ENCODE data around the gene JAG1. TPM values are rescaled to one million over a fixed set of nuclear protein-coding genes. Genes with fewer than 3 reads are reported as not detected.

JAG1 gene
- polyA plus RNA-seq, 3 donors: 169 to 228 (median 174) TPM

DNA sequence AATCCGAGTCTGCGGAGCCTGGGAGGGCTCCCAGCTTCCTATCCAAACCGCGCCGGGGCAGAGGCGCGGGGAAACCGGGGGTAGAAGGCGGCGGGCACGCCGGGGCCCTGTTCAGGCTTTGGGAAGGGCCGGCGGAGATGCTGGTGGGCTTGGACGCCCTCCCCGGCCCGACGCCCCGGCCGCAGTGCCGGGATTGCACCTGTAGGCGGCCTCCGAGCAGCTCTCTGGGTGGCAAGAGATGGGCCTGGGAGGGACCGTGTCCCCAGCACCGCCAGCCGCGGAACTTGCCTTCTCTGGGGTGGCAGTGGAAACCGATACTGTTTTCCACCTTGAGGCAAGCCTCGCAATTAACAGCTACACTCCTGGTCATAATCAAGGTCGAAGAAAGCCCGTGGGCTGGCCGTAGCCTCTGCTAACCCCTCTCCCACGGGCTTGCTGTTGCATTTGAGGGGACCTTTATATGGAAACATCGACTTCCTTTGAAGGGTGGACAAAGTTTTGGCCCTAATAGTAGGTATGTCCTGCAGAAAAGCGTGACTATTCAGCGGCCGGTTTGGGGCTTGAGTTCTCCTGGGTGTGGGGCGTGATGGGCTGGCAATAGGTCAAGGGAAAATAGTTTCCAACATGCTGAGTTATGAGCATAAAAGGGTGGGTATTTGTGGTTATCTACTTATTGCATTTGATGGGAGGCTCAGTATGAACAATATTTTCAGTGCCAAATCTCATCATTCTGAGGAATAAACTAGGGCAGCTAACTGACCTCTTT, 1.1 kb upstream of the JAG1 start:
- peak in 2 of 11 donors; percentile 71 to 80 for DNase-seq (ENCODE audit: extremely low read depth in 1 of 11, low read depth in 9 of 11, low spot score in 4 of 11)

DNA sequence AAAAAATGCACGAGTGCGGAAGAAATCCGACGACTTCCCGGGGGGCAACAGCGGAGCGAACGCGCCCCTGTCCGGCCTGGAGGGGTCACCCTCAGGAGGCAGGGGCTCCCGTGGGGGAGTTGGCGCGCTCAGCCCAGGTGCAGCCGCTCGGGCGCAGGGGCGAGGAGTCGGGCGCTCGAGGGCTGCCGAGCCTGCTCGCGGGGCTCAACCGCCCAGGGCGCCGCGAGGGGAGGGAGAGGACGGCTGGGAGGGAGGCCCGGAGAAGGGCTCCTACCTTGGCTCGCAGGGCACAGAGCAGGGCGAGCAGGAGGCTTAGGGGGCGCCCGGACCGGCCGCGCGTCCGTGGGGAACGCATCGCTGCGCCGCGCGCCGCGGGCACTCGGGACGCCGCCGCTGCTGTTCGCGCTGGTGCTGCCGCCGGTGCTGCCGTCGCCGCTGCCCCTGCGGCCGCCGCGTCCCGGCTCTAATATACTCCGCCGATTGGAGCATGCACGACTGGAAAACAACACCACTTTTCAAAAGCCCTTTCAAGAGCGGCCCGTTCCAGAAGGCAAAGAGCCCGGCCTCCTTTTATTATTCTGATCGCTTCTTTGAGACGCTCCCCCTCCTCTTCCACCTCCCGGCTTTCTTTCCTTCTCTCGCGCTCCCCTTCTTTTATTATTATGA, 490 bp downstream of the JAG1 start:
- DNase-seq (ENCODE audit: extremely low read depth in 1 of 11, low read depth in 9 of 11, low spot score in 4 of 11): no peak

- no peak for DNase-seq (ENCODE audit: extremely low read depth in 1 of 11, low read depth in 9 of 11, low spot score in 4 of 11)
Observed at GRCh38 chr20:10672624-10673127, 1.1 kb downstream of the JAG1 start.

DNA sequence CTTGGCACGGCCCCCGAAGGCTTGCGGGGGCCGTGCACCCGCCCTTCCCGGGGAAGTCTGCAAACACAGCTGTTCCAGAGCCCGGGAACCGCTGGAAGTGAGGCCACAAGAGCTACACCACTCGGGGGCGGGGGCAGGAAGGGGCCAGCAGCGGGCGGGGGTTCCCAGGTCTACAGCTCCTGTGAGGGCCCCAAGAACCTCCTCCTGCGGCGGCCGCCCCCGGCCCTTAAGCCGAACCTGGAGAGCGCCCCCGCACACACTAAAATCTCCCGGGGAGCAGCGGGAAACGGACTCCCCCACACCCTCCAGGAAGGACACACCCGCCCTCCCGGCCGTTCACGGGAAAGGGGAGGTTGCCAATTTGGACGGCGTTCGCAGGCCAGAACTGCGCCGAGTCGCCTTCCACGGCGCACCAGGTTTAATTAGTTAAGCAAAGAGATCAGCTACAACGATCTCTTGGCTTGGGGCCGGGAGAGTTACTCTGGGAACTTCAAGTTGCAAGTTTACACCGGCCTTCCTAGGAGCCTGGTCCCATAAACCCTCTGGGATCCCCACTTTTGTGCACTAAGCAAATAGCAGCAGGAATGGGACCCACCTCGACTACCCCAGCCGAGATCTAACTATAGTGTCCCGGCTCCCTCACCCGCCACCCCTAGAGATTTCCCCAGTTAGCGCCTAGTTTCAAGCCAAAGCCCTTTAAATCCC, 1.7 kb downstream of the JAG1 start:
- DNase-seq (ENCODE audit: extremely low read depth in 1 of 11, low read depth in 9 of 11, low spot score in 4 of 11): no peak

DNA sequence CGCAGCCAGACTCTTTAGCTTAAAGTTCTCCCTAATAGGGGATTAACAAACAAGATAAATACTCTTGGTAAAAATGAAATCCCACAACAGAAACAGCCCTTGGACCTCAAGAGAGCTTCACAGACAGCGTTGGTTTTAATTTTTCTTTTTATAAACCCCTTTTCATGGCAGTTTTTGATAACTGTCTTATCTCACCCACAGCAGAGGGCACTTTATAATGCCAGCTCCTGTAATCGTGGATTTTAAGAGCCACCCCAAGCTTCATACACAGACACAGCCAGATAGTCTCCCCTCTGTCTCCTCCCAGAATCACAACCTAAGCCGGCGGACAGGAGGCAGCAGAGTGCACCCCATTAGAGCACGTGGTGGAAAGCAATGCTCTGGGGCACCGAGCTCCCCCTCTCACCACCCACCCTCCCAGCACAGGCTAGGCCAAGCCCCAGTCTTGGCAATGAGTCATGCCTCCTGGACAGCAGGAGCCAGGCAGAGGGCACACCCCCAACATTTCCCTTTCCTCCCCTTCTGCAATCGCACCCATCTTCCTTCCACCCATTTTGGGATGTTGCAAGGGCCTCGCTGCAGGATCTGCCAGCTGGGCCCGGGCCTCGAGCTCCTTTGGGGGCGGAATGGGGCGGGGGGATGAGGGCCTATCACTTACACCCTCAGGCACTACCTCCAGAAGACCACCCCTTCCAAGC, 2.4 kb downstream of the JAG1 start:
- peak in 1 of 11 donors; percentile 68 for DNase-seq (ENCODE audit: extremely low read depth in 1 of 11, low read depth in 9 of 11, low spot score in 4 of 11)

DNA sequence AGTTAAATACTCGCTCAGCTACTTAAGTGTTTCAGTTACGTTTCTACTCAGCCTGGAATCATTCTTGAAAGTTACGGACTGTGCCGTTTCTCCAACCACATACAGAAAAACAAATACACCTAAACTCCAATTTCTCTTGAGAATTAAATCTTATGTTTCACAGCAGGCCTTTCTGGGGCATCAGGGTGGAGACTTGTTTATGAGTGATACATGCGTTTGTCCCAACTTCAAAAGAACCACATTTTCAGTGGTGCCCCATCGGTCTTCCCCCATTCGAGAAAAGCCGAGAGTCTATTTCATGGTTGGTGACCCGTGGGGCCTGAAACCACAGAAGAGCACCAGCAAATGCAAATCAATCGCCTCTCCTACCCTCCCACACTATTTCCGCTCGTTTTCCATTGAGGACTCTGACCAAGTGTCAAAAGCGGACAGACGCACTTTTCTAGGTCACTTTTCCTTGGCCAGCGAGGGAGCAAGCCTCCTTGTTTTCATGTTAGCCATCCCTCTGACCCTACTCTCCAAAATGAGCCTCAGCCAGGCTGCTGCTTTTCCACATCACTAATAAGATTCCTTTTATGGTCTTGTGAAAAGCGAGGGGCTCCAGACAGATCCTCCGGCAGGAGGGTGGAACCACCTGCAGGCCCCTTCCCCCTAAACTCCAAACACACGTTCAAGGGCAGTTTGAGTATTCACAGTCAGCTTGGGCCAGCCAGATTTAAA, 3.1 kb downstream of the JAG1 start:
- DNase-seq (ENCODE audit: extremely low read depth in 1 of 11, low read depth in 9 of 11, low spot score in 4 of 11): no peak

GRCh38 chr20:10669843-10670446, 3.9 kb downstream of the JAG1 start:
- DNase-seq (ENCODE audit: extremely low read depth in 1 of 11, low read depth in 9 of 11, low spot score in 4 of 11): no peak

DNA sequence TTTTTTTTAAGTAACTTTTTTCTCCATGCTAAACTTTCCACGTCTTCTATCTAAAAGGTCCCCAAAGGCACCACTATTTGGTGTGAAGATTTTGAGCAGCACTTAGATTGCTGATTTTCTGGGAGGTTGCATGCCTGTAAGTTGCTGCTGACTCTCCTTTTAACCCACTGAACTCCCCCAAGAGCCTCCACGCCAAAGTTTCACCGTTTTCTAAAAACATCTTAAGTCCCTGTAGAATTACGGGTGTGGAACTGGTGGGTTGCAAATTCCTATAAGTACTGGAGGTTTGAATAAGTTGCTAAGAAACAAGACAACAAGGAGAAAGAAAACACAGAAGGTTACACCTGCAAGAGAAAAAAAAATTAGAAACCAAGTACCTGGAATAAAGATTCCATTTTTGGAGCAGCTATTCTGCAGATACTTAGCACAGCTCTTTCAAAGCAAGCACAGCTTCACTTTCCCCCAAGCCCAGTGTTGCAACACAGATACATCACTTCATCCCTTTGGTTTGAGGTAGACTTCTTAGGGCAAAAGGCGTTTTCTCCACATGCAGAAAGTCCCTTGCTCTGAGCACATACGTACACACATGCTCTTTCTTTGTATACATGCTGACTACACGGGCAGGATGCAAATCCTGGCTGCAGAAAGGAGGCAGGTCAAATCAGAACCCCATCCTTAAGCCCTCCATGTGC, 5.0 kb downstream of the JAG1 start:
- DNase-seq (ENCODE audit: extremely low read depth in 1 of 11, low read depth in 9 of 11, low spot score in 4 of 11): no peak

DNA sequence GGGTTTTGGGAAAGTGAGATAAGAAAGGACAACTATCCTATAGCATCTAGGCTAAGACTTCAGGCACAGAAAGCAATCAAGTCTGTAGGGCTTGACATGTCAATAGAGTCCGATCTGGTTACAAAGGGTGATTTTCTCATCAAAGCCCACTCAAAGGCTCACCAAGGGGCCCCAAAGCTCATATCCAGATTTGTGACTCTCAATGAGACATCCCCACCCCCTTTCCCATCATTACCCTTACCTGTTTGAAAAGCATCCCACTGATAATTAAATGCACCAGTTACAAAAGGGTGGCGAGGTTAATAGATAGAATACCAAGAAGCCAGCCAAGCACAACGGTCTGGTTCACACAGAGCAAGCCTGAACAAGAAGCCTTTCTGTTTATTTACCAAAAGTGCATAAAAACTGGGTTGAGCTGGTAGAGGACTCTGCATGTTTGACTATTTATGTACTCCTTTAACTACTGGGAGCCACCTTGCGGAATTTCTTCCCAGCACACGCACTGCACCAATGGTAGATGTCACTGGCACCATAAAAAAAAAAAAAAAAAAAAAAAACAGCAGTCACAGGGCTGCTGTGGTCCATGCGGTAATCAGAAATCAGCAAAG, 6.1 kb downstream of the JAG1 start:
- no peak for DNase-seq (ENCODE audit: extremely low read depth in 1 of 11, low read depth in 9 of 11, low spot score in 4 of 11)

DNA sequence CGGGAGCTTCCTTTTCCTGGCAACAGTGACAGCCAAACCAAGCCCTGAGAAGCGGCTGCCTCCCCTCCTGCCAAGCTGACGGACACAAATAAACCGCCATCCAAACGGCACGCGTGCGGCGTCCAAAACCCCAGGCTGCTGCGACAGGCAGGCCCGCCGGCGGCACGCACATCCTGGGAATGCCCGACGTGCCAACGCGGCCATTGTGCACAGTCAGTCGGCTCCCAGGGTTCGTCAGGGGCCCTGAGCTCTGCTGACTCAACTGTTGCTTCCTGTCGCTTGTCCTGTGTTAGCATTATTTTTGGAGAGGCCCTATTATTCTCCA, 6.8 kb downstream of the JAG1 start:
- DNase-seq (ENCODE audit: extremely low read depth in 1 of 11, low read depth in 9 of 11, low spot score in 4 of 11): no peak

DNA sequence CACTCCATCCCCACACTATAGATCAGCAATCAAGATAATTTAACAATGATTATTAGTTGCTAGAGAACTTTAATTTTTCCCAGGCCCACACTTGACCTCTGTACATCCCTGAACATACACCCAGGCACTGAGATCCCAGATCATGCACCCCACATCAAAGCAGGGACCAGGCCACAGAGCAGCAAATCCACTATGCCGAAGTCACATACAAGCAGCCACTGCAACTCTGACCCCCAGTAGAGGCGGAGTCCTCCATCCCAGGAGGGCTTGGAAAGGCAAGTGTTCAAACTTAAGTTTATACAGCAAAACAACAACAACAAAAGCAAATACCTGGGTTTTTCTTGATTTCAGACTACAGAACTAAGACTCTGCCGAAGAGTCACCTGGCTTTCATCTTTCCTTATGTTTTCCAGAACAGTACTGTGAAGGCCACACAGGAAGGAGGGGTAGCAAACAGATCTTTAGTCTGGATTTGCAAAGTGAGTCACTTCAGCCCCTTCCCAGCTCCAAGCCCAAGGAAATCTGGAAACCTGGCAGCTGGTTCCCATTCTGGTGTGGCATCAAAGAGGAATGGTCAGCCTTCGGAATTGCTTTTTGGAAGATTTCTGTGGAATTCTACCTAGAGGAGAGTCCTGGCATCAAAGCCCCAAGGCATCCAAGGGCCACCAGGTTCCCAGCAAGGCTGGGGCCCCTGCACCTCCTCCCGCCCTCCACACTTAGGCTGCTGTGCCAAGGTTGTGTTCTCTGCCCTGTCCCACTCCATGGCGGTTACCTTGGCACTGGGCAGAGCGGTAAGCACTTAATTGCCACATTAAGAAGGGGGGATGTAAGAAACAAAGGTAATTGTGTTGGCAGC, 7.3 kb downstream of the JAG1 start:
- DNase-seq (ENCODE audit: extremely low read depth in 1 of 11, low read depth in 9 of 11, low spot score in 4 of 11): no peak

DNA sequence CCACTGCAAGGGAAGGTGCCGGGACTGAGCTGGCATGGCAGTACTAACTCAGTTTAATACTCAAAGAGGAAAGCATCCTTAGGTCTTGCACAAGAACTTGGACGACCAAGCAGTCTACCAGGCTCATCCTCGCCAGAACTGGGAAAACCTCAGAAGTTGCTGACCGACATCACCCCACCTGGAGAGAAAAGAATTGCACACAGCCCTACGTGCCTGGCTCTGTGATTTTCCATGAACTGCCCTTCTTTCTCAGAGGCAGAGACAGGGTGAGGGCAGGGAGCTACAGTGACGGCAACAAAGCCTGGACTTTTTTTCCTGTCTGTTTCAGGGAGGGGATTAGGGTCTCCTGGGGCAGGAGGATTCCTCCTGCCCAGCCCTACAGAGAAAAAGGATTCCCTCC, 8.0 kb downstream of the JAG1 start:
- DNase-seq (ENCODE audit: extremely low read depth in 1 of 11, low read depth in 9 of 11, low spot score in 4 of 11): no peak

DNA sequence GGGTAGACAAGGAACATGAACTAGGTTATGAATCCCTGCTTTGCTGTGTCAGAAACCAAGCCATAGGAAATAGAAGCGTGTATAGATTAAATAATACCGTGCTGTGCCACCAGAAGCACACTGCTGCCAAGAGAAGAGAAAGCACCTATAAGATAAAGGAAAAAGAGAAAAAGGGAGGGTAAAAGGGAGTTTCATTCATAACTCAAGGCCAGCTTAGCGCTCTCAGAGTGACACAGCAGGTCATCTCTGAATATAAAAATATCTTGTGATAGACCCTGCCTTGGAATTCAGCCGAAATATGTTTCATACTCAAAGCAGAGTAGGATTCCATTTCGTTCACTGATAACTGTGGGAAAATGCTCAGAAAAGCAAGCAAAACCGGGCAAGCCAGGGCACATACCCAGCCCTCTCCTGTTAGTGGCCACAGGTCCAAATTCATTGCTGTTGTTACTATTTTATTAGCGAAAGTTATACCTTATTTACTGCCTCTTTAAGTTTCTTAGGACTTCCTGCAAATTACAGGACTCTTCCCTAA, 8.7 kb downstream of the JAG1 start:
- no peak for DNase-seq (ENCODE audit: extremely low read depth in 1 of 11, low read depth in 9 of 11, low spot score in 4 of 11)

DNA sequence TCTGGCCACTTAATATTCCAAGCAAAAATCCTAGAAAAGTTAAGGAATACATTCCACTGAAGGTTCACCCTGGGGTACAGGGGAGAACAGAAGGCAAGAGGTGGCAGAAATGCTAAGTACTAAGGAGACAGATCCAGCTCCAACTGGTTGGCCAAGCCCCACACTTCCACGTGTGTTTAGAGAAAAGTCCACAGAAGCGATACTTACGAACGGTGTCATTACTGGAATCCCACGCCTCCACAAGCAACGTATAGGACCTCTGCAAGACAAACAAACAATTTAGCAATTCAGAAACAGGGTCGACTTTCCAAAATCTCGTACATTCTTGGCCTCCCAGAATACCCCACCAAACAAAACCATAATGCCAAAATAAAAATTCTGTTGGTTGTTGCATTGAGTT, 10.0 kb downstream of the JAG1 start:
- no peak for DNase-seq (ENCODE audit: extremely low read depth in 1 of 11, low read depth in 9 of 11, low spot score in 4 of 11)

DNA sequence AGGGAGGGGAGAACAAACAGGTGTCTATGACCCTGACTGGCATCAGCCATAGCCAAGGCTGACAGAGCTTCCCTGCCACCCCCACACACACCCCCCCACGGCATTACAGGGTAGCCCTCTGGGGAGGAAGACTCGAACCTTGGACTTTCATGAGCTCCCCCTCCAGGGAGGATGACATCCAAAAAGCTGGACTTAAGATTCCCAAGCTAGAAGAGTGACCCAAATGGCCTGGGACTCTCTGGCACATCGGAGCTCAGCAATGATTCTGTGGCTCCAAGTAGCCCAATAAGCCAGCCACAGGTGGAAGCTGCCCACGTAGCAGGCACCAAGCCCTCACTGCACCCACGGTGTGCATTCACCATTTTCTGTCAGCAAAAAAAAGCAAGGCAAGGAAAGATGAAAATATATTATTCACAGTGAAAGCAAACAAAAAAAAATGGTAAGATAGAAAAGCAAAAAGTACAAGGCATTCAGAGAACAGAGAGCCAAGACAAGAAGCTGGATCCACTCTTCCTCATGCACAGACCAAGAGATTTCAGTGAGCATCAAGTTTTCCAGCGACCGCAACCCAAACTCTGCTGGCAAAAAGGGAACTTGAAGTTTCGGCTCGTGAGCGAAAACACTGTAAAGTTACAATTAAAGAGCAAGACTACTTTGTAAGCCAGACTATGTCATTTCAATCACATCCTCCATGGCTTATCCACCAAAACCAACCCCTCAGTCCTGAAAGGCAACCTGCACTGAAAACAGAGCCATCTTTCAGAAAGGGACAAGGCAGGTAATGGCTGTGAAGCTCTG, 10.9 kb downstream of the JAG1 start:
- no peak for DNase-seq (ENCODE audit: extremely low read depth in 1 of 11, low read depth in 9 of 11, low spot score in 4 of 11)

GRCh38 chr20:10662151-10662550, 11.6 kb downstream of the JAG1 start:
- no peak for DNase-seq (ENCODE audit: extremely low read depth in 1 of 11, low read depth in 9 of 11, low spot score in 4 of 11)
